Breast epithelium (tissue), 3 donors: ENCODE measurements around the gene CAMTA1.

Experiments used
- POLR2A ChIP-seq: fragments of 450-650 bp; IDR thresholded peaks from one replicate; pipeline ENCODE4 v1.6.1; 2016; ENCODE audit warnings: antibody characterized with exemption, mild to moderate bottlenecking, moderate library complexity
- TF ChIP-seq, protein P1 (sequence below), 3 donors: fragments of 450-650 bp; IDR thresholded peaks; one replicate each; pipeline ENCODE4 v1.5.1; 2016 to 2017; ENCODE audit warnings: antibody characterized with exemption in 3 of 3, mild to moderate bottlenecking in 3 of 3, moderate library complexity in 3 of 3

DNA sequence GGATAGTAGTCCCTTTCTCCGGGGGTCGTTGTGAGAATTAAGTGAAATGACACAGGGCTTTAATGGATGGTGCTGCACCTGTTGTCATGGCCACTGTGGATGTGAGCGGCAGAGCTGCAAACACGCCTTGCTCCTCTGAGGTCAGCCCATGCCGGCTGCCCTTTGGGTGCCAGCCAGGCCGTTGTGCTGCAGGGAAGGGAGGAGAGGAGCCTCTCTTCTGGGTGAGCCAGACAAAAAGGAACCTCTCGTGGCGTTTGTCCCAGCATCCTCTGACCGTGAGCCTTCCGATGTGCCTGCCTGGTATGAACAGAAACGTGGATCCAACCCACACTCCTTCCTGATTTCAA, 602.9 kb downstream of the CAMTA1 start:
- TF ChIP-seq POLR2A, result no peak
- TF ChIP-seq, protein P1, sequence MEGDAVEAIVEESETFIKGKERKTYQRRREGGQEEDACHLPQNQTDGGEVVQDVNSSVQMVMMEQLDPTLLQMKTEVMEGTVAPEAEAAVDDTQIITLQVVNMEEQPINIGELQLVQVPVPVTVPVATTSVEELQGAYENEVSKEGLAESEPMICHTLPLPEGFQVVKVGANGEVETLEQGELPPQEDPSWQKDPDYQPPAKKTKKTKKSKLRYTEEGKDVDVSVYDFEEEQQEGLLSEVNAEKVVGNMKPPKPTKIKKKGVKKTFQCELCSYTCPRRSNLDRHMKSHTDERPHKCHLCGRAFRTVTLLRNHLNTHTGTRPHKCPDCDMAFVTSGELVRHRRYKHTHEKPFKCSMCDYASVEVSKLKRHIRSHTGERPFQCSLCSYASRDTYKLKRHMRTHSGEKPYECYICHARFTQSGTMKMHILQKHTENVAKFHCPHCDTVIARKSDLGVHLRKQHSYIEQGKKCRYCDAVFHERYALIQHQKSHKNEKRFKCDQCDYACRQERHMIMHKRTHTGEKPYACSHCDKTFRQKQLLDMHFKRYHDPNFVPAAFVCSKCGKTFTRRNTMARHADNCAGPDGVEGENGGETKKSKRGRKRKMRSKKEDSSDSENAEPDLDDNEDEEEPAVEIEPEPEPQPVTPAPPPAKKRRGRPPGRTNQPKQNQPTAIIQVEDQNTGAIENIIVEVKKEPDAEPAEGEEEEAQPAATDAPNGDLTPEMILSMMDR (IDR thresholded peaks at IDR 0.05), result no peak
